IMR-90 (cell line): Measurements from ENCODE around the gene TDRD12.

ENCODE experiments used
- CEBPB ChIP-seq: IDR thresholded peaks from 2 replicates; pipeline ENCODE4 v1.6.1; 2012; ENCODE audit warnings: low read depth, low read length, improper control_type of control experiment
- CHD1 ChIP-seq: IDR thresholded peaks from 2 replicates; pipeline ENCODE4 v1.6.1; 2012; ENCODE audit warnings: low read depth, low read length, improper control_type of control experiment
- MXI1 ChIP-seq: IDR thresholded peaks from 2 replicates; pipeline ENCODE4 v1.6.1; 2012; ENCODE audit warnings: low read depth, mild to moderate bottlenecking, low read length, moderate library complexity, borderline replicate concordance
- NFE2L2 ChIP-seq: fragments of 150-350 bp; IDR thresholded peaks from 2 replicates; pipeline ENCODE4 v1.6.1; 2016; ENCODE audit warnings: low read depth, mild to moderate bottlenecking, low read length
- POLR2A ChIP-seq: IDR thresholded peaks from 2 replicates; pipeline ENCODE4 v1.6.1; 2012; ENCODE audit warnings: mild to moderate bottlenecking, low read depth, low read length
- RFX5 ChIP-seq: IDR thresholded peaks from 2 replicates; pipeline ENCODE4 v1.8.0; 2012; ENCODE audit warnings: low read depth, mild to moderate bottlenecking, low read length, moderate library complexity
- TF ChIP-seq, protein P1 (sequence below): conservative IDR thresholded peaks from 2 replicates; pipeline ENCODE4 v1.5.1; 2012; ENCODE audit warnings: mild to moderate bottlenecking, low read depth, low read length, improper control_type of control experiment
- TF ChIP-seq, protein P2 (sequence below): fragments of 150-350 bp; IDR thresholded peaks from 2 replicates; pipeline ENCODE4 v1.6.1; 2016; ENCODE audit warnings: low read depth, mild to moderate bottlenecking, low read length, moderate library complexity, borderline replicate concordance

DNA sequence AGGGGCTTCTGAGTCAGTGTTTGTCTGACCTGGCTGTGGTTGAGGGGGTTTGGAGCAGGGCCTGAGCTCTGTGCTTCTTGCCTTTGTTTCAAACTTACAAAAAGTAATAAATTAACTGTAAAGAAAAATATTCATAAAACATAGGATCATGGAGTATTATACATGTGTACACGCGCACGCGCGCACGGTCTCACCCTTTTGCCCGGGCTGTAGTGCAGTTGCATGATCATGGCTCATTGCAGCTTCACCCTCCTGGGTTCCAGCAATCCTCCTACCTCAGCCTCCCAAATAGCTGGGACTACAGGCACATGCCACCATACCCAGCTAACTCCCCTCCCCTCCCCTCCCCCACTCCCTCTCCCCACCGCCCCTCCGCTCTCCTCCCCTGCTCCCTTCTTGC lies 23.5 kb downstream of the TDRD12 start:
- no peak for TF ChIP-seq RFX5
- TF ChIP-seq, protein P1, sequence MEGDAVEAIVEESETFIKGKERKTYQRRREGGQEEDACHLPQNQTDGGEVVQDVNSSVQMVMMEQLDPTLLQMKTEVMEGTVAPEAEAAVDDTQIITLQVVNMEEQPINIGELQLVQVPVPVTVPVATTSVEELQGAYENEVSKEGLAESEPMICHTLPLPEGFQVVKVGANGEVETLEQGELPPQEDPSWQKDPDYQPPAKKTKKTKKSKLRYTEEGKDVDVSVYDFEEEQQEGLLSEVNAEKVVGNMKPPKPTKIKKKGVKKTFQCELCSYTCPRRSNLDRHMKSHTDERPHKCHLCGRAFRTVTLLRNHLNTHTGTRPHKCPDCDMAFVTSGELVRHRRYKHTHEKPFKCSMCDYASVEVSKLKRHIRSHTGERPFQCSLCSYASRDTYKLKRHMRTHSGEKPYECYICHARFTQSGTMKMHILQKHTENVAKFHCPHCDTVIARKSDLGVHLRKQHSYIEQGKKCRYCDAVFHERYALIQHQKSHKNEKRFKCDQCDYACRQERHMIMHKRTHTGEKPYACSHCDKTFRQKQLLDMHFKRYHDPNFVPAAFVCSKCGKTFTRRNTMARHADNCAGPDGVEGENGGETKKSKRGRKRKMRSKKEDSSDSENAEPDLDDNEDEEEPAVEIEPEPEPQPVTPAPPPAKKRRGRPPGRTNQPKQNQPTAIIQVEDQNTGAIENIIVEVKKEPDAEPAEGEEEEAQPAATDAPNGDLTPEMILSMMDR, result no peak
- no peak for TF ChIP-seq POLR2A
- no peak for TF ChIP-seq MXI1
- no peak for TF ChIP-seq NFE2L2
- TF ChIP-seq, protein P2, sequence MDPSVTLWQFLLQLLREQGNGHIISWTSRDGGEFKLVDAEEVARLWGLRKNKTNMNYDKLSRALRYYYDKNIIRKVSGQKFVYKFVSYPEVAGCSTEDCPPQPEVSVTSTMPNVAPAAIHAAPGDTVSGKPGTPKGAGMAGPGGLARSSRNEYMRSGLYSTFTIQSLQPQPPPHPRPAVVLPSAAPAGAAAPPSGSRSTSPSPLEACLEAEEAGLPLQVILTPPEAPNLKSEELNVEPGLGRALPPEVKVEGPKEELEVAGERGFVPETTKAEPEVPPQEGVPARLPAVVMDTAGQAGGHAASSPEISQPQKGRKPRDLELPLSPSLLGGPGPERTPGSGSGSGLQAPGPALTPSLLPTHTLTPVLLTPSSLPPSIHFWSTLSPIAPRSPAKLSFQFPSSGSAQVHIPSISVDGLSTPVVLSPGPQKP, result no peak
- no peak for TF ChIP-seq CEBPB
- no peak for TF ChIP-seq CHD1
